ENCODE measurements around the gene SELE.

SELE gene

GRCh38 chr1:169750041-169750440, 16.2 kb upstream of the SELE start:
- H3K4me3 ChIP-seq (ENCODE audit: low read depth, low read length), result no peak overlapping the region
- no peak overlapping the region for H3K9ac ChIP-seq (ENCODE audit: low read depth, low read length)
- H3K27me3 ChIP-seq (ENCODE audit: control insufficient read depth, insufficient read depth, low read length), result no peaks in the 10 kb centered on the region
- H3K27ac ChIP-seq (ENCODE audit: low read depth, low read length), result no peak overlapping the region
- no peaks in the 10 kb centered on the region for H3K9me3 ChIP-seq (ENCODE audit: control insufficient read depth, insufficient read depth, low read length)
- peaks cover 16% of the 10 kb centered on the region for H3K4me1 ChIP-seq (ENCODE audit: control insufficient read depth, insufficient read depth, low read length)
- no peaks in the 10 kb centered on the region for H3K36me3 ChIP-seq (ENCODE audit: control insufficient read depth, insufficient read depth, low read length)

GRCh38 chr1:169746550-169746949, 12.7 kb upstream of the SELE start:
- H3K9ac ChIP-seq (ENCODE audit: low read depth, low read length), result no peak overlapping the region
- H3K36me3 ChIP-seq (ENCODE audit: control insufficient read depth, insufficient read depth, low read length), result no peaks in the 10 kb centered on the region
- no peak overlapping the region for H3K4me3 ChIP-seq (ENCODE audit: low read depth, low read length)
- no peaks in the 10 kb centered on the region for H3K9me3 ChIP-seq (ENCODE audit: control insufficient read depth, insufficient read depth, low read length)
- H3K4me1 ChIP-seq (ENCODE audit: control insufficient read depth, insufficient read depth, low read length), result peaks cover 20% of the 10 kb centered on the region
- no peaks in the 10 kb centered on the region for H3K27me3 ChIP-seq (ENCODE audit: control insufficient read depth, insufficient read depth, low read length)
- H3K27ac ChIP-seq (ENCODE audit: low read depth, low read length), result no peak overlapping the region

GRCh38 chr1:169745015-169745861, 11.4 kb upstream of the SELE start:
- Histone ChIP-seq H3K4me3 (ENCODE audit: low read depth, low read length) (no peak overlapping the region), H3K9ac (ENCODE audit: low read depth, low read length) (no peak overlapping the region), H3K27ac (ENCODE audit: low read depth, low read length) (peak overlapping the region; percentile 66)

GRCh38 chr1:169741666-169742394, 8.0 kb upstream of the SELE start:
- Histone ChIP-seq H3K9me3 (ENCODE audit: control insufficient read depth, insufficient read depth, low read length) (no peaks in the 10 kb centered on the region), H3K4me1 (ENCODE audit: control insufficient read depth, insufficient read depth, low read length) (peaks cover 37% of the 10 kb centered on the region), H3K27me3 (ENCODE audit: control insufficient read depth, insufficient read depth, low read length) (no peaks in the 10 kb centered on the region), H3K4me3 (ENCODE audit: low read depth, low read length) (no peak overlapping the region), H3K27ac (ENCODE audit: low read depth, low read length) (no peak overlapping the region), H3K9ac (ENCODE audit: low read depth, low read length) (no peak overlapping the region), H3K36me3 (ENCODE audit: control insufficient read depth, insufficient read depth, low read length) (no peaks in the 10 kb centered on the region)

More at GRCh38 chr1:169745015-169745861, 11.4 kb upstream of the SELE start:
- peaks cover 29% of the 10 kb centered on the region for H3K4me1 ChIP-seq (ENCODE audit: control insufficient read depth, insufficient read depth, low read length)
- H3K9me3 ChIP-seq (ENCODE audit: control insufficient read depth, insufficient read depth, low read length), result no peaks in the 10 kb centered on the region
- H3K27me3 ChIP-seq (ENCODE audit: control insufficient read depth, insufficient read depth, low read length), result no peaks in the 10 kb centered on the region
- no peaks in the 10 kb centered on the region for H3K36me3 ChIP-seq (ENCODE audit: control insufficient read depth, insufficient read depth, low read length)

GRCh38 chr1:169739980-169740379, 6.1 kb upstream of the SELE start:
- peaks cover 22% of the 10 kb centered on the region for H3K4me1 ChIP-seq (ENCODE audit: control insufficient read depth, insufficient read depth, low read length)
- H3K9ac ChIP-seq (ENCODE audit: low read depth, low read length), result no peak overlapping the region
- H3K27me3 ChIP-seq (ENCODE audit: control insufficient read depth, insufficient read depth, low read length), result no peaks in the 10 kb centered on the region
- H3K36me3 ChIP-seq (ENCODE audit: control insufficient read depth, insufficient read depth, low read length), result no peaks in the 10 kb centered on the region
- H3K9me3 ChIP-seq (ENCODE audit: control insufficient read depth, insufficient read depth, low read length), result no peaks in the 10 kb centered on the region
- no peak overlapping the region for H3K27ac ChIP-seq (ENCODE audit: low read depth, low read length)
- no peak overlapping the region for H3K4me3 ChIP-seq (ENCODE audit: low read depth, low read length)

- Histone ChIP-seq H3K27me3 (ENCODE audit: control insufficient read depth, insufficient read depth, low read length) (no peaks in the 10 kb centered on the region), H3K27ac (ENCODE audit: low read depth, low read length) (no peak overlapping the region), H3K36me3 (ENCODE audit: control insufficient read depth, insufficient read depth, low read length) (no peaks in the 10 kb centered on the region), H3K4me1 (ENCODE audit: control insufficient read depth, insufficient read depth, low read length) (no peaks in the 10 kb centered on the region), H3K4me3 (ENCODE audit: low read depth, low read length) (no peak overlapping the region), H3K9me3 (ENCODE audit: control insufficient read depth, insufficient read depth, low read length) (no peaks in the 10 kb centered on the region), H3K9ac (ENCODE audit: low read depth, low read length) (no peak overlapping the region)
Measured at GRCh38 chr1:169731446-169731845, 2.4 kb downstream of the SELE start.

GRCh38 chr1:169729991-169730390, 3.9 kb downstream of the SELE start:
- Histone ChIP-seq H3K9me3 (ENCODE audit: control insufficient read depth, insufficient read depth, low read length) (no peaks in the 10 kb centered on the region), H3K4me1 (ENCODE audit: control insufficient read depth, insufficient read depth, low read length) (no peaks in the 10 kb centered on the region), H3K36me3 (ENCODE audit: control insufficient read depth, insufficient read depth, low read length) (no peaks in the 10 kb centered on the region), H3K9ac (ENCODE audit: low read depth, low read length) (no peak overlapping the region), H3K27ac (ENCODE audit: low read depth, low read length) (no peak overlapping the region), H3K4me3 (ENCODE audit: low read depth, low read length) (no peak overlapping the region), H3K27me3 (ENCODE audit: control insufficient read depth, insufficient read depth, low read length) (no peaks in the 10 kb centered on the region)

- Histone ChIP-seq H3K27ac (ENCODE audit: low read depth, low read length) (no peak overlapping the region), H3K4me1 (ENCODE audit: control insufficient read depth, insufficient read depth, low read length) (no peaks in the 10 kb centered on the region), H3K27me3 (ENCODE audit: control insufficient read depth, insufficient read depth, low read length) (no peaks in the 10 kb centered on the region), H3K4me3 (ENCODE audit: low read depth, low read length) (no peak overlapping the region), H3K9me3 (ENCODE audit: control insufficient read depth, insufficient read depth, low read length) (no peaks in the 10 kb centered on the region), H3K36me3 (ENCODE audit: control insufficient read depth, insufficient read depth, low read length) (no peaks in the 10 kb centered on the region), H3K9ac (ENCODE audit: low read depth, low read length) (no peak overlapping the region)
Measured at GRCh38 chr1:169727307-169727706, 6.6 kb downstream of the SELE start.

GRCh38 chr1:169726851-169727250, 7.0 kb downstream of the SELE start:
- Histone ChIP-seq H3K27me3 (ENCODE audit: control insufficient read depth, insufficient read depth, low read length) (no peaks in the 10 kb centered on the region), H3K27ac (ENCODE audit: low read depth, low read length) (no peak overlapping the region), H3K36me3 (ENCODE audit: control insufficient read depth, insufficient read depth, low read length) (no peaks in the 10 kb centered on the region), H3K9ac (ENCODE audit: low read depth, low read length) (no peak overlapping the region), H3K9me3 (ENCODE audit: control insufficient read depth, insufficient read depth, low read length) (no peaks in the 10 kb centered on the region), H3K4me3 (ENCODE audit: low read depth, low read length) (no peak overlapping the region), H3K4me1 (ENCODE audit: control insufficient read depth, insufficient read depth, low read length) (no peaks in the 10 kb centered on the region)

GRCh38 chr1:169725930-169726329, 7.9 kb downstream of the SELE start:
- Histone ChIP-seq H3K9me3 (ENCODE audit: control insufficient read depth, insufficient read depth, low read length) (no peaks in the 10 kb centered on the region), H3K27me3 (ENCODE audit: control insufficient read depth, insufficient read depth, low read length) (no peaks in the 10 kb centered on the region), H3K36me3 (ENCODE audit: control insufficient read depth, insufficient read depth, low read length) (no peaks in the 10 kb centered on the region), H3K9ac (ENCODE audit: low read depth, low read length) (no peak overlapping the region), H3K4me3 (ENCODE audit: low read depth, low read length) (no peak overlapping the region), H3K27ac (ENCODE audit: low read depth, low read length) (no peak overlapping the region), H3K4me1 (ENCODE audit: control insufficient read depth, insufficient read depth, low read length) (no peaks in the 10 kb centered on the region)

- H3K9me3 ChIP-seq (ENCODE audit: control insufficient read depth, insufficient read depth, low read length), result no peaks in the 10 kb centered on the region
- H3K36me3 ChIP-seq (ENCODE audit: control insufficient read depth, insufficient read depth, low read length), result no peaks in the 10 kb centered on the region
- H3K27ac ChIP-seq (ENCODE audit: low read depth, low read length), result no peak overlapping the region
- H3K9ac ChIP-seq (ENCODE audit: low read depth, low read length), result no peak overlapping the region
- H3K27me3 ChIP-seq (ENCODE audit: control insufficient read depth, insufficient read depth, low read length), result no peaks in the 10 kb centered on the region
- H3K4me1 ChIP-seq (ENCODE audit: control insufficient read depth, insufficient read depth, low read length), result no peaks in the 10 kb centered on the region
- no peak overlapping the region for H3K4me3 ChIP-seq (ENCODE audit: low read depth, low read length)
Measured at GRCh38 chr1:169724168-169724567, 9.7 kb downstream of the SELE start.
